WTC11 (cell line): ENCODE results near the gene SNX13.

Experiments used
- CTCF ChIP-seq: fragments of 200-600 bp; IDR thresholded peaks from 2 replicates; pipeline ENCODE4 v1.8.0; 2022; ENCODE audit warnings: antibody characterized with exemption
- HMGXB4 ChIP-seq: sonication (generic); formaldehyde crosslinking; IDR thresholded peaks from 2 replicates; pipeline ENCODE4 v1.8.1; 2023; ENCODE audit warnings: mild to moderate bottlenecking, moderate library complexity, missing genetic modification reagents
- PRDM15 ChIP-seq: sonication (generic); formaldehyde crosslinking; IDR thresholded peaks from 2 replicates; pipeline ENCODE4 v1.8.0; 2022; ENCODE audit warnings: missing genetic modification reagents
- SP1 ChIP-seq: sonication (generic); formaldehyde crosslinking; conservative IDR thresholded peaks from 2 replicates; pipeline ENCODE4 v1.8.1; 2022; ENCODE audit warnings: missing genetic modification reagents

GRCh38 chr7:17843041-17843440 lies 97.3 kb downstream of the SNX13 start:
- TF ChIP-seq CTCF (no peak), PRDM15 (no peak), HMGXB4 (CRISPR knock-in tag) (no peak), SP1 (CRISPR knock-in tag) (no peak)
